GM19395 (cell line): ENCODE measurements around the gene GARNL3.

Experiments used
- ATAC-seq: cut with Tn5 transposase; IDR thresholded peaks from one replicate; pipeline ENCODE4 v1.9.1; 2021; ENCODE audit warnings: mild to moderate bottlenecking, moderate library complexity; ENCODE audit not compliant: unreplicated experiment

The GARNL3 gene

GRCh38 chr9:127382541-127382940 lies 118.0 kb downstream of the GARNL3 start:
- ATAC-seq = no peak

- no peak for ATAC-seq
Measured at GRCh38 chr9:127384016-127384730, 119.6 kb downstream of the GARNL3 start.

- ATAC-seq = no peak
Measured at GRCh38 chr9:127384901-127385300, 120.3 kb downstream of the GARNL3 start.

GRCh38 chr9:127386249-127386648 lies 121.7 kb downstream of the GARNL3 start:
- ATAC-seq = no peak

- ATAC-seq = no peak
Measured at GRCh38 chr9:127386981-127387380, 122.4 kb downstream of the GARNL3 start.

GRCh38 chr9:127388037-127388855 lies 123.7 kb downstream of the GARNL3 start:
- ATAC-seq = peak; percentile 87

GRCh38 chr9:127388856-127389238 lies 124.3 kb downstream of the GARNL3 start:
- ATAC-seq = no peak

- ATAC-seq = no peak
Measured at GRCh38 chr9:127389381-127390247, 125.0 kb downstream of the GARNL3 start.

GRCh38 chr9:127390248-127390545 lies 125.6 kb downstream of the GARNL3 start:
- no peak for ATAC-seq

- ATAC-seq = no peak
Measured at GRCh38 chr9:127390563-127390962, 126.0 kb downstream of the GARNL3 start.

GRCh38 chr9:127392166-127392565 lies 127.6 kb downstream of the GARNL3 start:
- ATAC-seq = no peak

GRCh38 chr9:127392976-127393375 lies 128.4 kb downstream of the GARNL3 start:
- ATAC-seq = no peak

GRCh38 chr9:127393645-127394044 lies 129.1 kb downstream of the GARNL3 start:
- no peak for ATAC-seq

- ATAC-seq = no peak
Measured at GRCh38 chr9:127395497-127396252, 131.1 kb downstream of the GARNL3 start.

- no peak for ATAC-seq
Measured at GRCh38 chr9:127396253-127396807, 131.8 kb downstream of the GARNL3 start.

GRCh38 chr9:127396808-127397645 lies 132.5 kb downstream of the GARNL3 start, which contains the start of gene SLC2A8:
TSS of gene SLC2A8 (plus strand) at chr9:127397169. CDS start at chr9:127397231, 62 bp downstream.
- peak; percentile 95 for ATAC-seq

- no peak for ATAC-seq
Measured at GRCh38 chr9:127397646-127398274, 133.2 kb downstream of the GARNL3 start.

GRCh38 chr9:127398275-127398647 lies 133.7 kb downstream of the GARNL3 start:
- ATAC-seq = no peak
